KOPT-K1 (cell line): ENCODE measurements around the gene KRTAP23-1.

Source experiments
- H3K27ac ChIP-seq: fragments of 200-600 bp; sonication (generic); 2 replicates; pipeline ENCODE4 v1.5.1; 2016; ENCODE audit warnings: antibody characterized with exemption, mild to moderate bottlenecking, low read depth, low read length; ENCODE audit not compliant: poor library complexity, severe bottlenecking
- H3K36me3 ChIP-seq: fragments of 200-600 bp; sonication (generic); 2 replicates; pipeline ENCODE4 v1.5.1; 2017; ENCODE audit warnings: antibody characterized with exemption, mild to moderate bottlenecking, low read length, moderate library complexity; ENCODE audit not compliant: insufficient read depth
- H3K9me3 ChIP-seq: fragments of 200-600 bp; sonication (generic); 2 replicates; pipeline ENCODE4 v1.5.1; 2017; ENCODE audit warnings: antibody characterized with exemption, low read length, mild to moderate bottlenecking; ENCODE audit not compliant: insufficient read depth, poor library complexity, severe bottlenecking

KRTAP23-1 gene

GRCh38 chr21:30348506-30348905, at the start of gene KRTAP23-1:
KRTAP23-1 (minus strand) TSS chr21:30348606; CDS start chr21:30348606, 0 bp downstream.
- no peaks in the 10 kb centered on the region for H3K36me3 ChIP-seq
- H3K9me3 ChIP-seq, result no peaks in the 10 kb centered on the region
- H3K27ac ChIP-seq, result no peak within 1 kb of the TSS

DNA sequence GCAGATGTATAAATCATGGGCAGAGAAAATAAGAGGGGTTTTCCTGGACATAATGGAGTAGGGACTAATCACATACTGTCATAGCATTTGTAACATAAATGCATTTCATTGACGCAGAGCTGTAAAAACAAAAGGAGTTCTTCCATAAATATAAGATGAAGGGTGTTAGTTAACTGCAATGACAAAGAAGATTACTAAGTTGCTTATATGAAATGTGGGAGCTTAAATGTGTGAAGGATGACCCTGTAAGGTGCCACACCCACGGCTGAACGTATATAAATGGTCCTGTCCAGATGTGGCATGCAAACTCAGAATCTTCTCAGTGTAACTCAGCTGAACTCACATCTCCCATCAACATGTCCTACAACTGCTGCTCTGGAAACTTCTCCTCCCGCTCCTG, 47.3 kb upstream of the KRTAP23-1 start, which contains the start of gene KRTAP13-1:
TSS of gene KRTAP13-1 (plus strand) at position 301 of the 400 bp plus-strand sequence. CDS start at position 357, 56 bp downstream.
- Histone ChIP-seq H3K36me3 (no peaks in the 10 kb centered on the region), H3K27ac (no peak within 1 kb of the TSS), H3K9me3 (no peaks in the 10 kb centered on the region)

GRCh38 chr21:30391492-30392025, 43.2 kb upstream of the KRTAP23-1 start:
- H3K27ac ChIP-seq, result no peak overlapping the region
- H3K36me3 ChIP-seq, result no peaks in the 10 kb centered on the region

DNA sequence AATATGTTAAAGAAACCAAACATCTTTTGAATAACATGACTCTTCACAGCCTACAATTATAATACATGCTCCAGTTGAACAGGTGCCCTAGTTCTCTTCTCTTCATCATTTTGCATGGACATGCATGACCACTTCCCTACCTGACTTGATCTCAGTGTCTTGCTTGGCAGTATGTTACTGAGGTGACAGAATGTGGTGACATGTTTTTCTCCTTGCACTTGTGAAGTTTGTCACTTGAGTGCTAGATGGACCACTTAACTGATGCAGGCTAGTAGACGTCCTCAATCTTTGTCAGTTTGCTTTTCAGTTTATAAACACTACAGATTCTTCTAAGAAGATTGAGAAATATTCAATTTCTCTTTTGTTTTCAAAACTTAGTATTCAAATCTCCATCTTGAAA, 33.8 kb upstream of the KRTAP23-1 start:
- Histone ChIP-seq H3K9me3 (no peaks in the 10 kb centered on the region), H3K36me3 (no peaks in the 10 kb centered on the region), H3K27ac (no peak overlapping the region)

More at GRCh38 chr21:30391492-30392025, 43.2 kb upstream of the KRTAP23-1 start:
- peaks cover 5% of the 10 kb centered on the region for H3K9me3 ChIP-seq

DNA sequence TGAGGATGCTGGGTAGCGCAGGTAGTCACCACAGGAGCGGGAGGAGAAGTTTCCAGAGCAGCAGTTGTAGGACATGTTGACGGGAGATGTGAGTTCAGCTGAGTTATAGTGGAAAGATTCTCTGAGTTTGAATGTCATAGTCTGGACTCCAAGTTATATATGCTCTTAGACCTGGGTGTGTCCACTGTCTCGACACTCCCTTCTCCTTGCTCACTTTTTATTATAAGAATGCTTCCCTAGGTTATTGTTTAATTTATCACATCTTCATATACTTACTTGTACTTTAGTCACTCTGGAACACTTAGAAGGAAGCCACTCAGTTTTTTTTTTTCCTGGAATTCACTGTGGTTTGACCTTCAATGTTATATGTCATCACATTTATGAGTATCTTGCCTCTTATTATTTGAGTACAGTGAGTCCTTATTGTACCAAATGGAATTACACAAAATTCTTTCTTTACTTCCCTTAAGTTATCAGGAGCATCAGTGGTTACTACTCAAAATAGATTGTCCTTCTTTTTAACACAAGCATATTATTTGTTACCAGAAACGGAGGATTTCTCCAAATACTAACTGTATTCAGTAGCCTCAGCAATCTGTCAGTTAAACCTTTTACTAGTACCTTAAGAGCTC, 23.8 kb upstream of the KRTAP23-1 start, which contains the start of gene KRTAP13-2:
TSS of gene KRTAP13-2 (minus strand) at position 133 of the 632 bp plus-strand sequence. CDS start at position 75, 58 bp downstream.
- Histone ChIP-seq H3K9me3 (no peaks in the 10 kb centered on the region), H3K27ac (no peak within 1 kb of the TSS), H3K36me3 (no peaks in the 10 kb centered on the region)

GRCh38 chr21:30355906-30356305, 7.5 kb upstream of the KRTAP23-1 start:
- Histone ChIP-seq H3K9me3 (no peaks in the 10 kb centered on the region), H3K36me3 (no peaks in the 10 kb centered on the region), H3K27ac (no peak overlapping the region)

- Histone ChIP-seq H3K9me3 (no peaks in the 10 kb centered on the region), H3K36me3 (no peaks in the 10 kb centered on the region), H3K27ac (no peak overlapping the region)
These were observed 6.1 kb upstream of the KRTAP23-1 start for GRCh38 chr21:30354308-30355005.

DNA sequence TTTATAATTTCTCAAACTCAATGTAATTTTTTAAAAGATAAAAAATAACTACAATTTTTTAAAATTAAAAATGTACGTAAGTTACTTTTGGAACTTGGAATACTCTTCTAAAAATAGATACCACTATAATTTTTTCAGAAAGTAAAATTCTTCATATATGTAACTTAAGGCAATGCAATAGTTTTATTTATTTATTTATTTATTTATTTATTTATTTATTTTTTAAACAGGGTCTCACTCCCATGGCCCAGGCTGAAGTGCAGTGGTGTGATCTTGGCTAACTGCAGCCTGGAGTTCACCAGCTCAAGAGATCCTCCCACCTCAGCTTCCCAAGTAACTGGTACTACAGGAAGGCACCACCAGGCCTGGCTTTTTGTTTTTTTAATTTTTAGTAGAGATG, 3.1 kb upstream of the KRTAP23-1 start:
- Histone ChIP-seq H3K9me3 (no peaks in the 10 kb centered on the region), H3K36me3 (no peaks in the 10 kb centered on the region), H3K27ac (no peak overlapping the region)

DNA sequence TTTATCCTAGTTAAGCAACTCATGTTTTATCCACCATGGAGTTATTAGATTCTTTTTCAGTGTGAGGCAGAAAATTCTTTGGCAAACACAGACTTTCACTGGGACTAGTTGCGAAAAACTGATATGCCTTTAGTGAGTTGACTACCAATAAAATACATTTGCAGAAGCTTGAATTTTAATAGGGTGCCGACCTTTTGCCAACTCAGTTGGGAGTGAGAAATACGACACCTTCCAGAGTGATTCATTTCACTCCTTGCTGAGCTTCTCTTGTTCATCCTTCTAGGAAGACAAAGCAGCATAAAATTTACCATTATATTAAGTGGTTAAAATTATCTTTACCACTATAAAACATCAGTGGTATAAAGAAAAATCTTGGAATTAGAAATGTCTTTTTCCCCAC, 1.2 kb upstream of the KRTAP23-1 start:
- no peak overlapping the region for H3K27ac ChIP-seq
- H3K36me3 ChIP-seq, result no peaks in the 10 kb centered on the region
- no peaks in the 10 kb centered on the region for H3K9me3 ChIP-seq

GRCh38 chr21:30345014-30345413, 3.4 kb downstream of the KRTAP23-1 start:
- H3K27ac ChIP-seq, result no peak overlapping the region
- no peaks in the 10 kb centered on the region for H3K36me3 ChIP-seq
- no peaks in the 10 kb centered on the region for H3K9me3 ChIP-seq

- Histone ChIP-seq H3K36me3 (no peaks in the 10 kb centered on the region), H3K9me3 (no peaks in the 10 kb centered on the region), H3K27ac (no peak overlapping the region)
These were observed 7.5 kb downstream of the KRTAP23-1 start for GRCh38 chr21:30340714-30341573.

- Histone ChIP-seq H3K9me3 (no peaks in the 10 kb centered on the region), H3K27ac (no peak overlapping the region)
These were observed 9.7 kb downstream of the KRTAP23-1 start for GRCh38 chr21:30338717-30339116.

DNA sequence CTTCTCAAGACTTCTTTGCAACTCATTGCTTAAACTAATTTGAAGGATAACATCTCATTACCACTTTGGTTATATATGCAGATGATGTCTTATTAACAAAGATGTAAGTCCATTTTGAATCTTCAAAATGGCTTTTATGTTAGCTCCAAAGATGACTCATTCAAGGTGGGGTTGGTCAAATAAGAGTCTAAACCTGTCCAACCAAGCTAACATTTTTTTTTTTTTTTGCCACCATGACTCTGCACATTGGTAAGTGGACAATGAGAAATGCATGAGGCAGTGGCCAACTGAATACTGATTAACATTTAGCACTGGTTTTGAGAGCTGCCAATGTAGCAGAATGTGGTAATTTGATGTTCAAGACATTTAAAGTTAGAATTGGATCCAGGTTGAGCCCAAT, 10.6 kb downstream of the KRTAP23-1 start:
- H3K27ac ChIP-seq, result no peak overlapping the region
- H3K36me3 ChIP-seq, result no peaks in the 10 kb centered on the region
- no peaks in the 10 kb centered on the region for H3K9me3 ChIP-seq

More at GRCh38 chr21:30338717-30339116, 9.7 kb downstream of the KRTAP23-1 start:
- no peaks in the 10 kb centered on the region for H3K36me3 ChIP-seq

DNA sequence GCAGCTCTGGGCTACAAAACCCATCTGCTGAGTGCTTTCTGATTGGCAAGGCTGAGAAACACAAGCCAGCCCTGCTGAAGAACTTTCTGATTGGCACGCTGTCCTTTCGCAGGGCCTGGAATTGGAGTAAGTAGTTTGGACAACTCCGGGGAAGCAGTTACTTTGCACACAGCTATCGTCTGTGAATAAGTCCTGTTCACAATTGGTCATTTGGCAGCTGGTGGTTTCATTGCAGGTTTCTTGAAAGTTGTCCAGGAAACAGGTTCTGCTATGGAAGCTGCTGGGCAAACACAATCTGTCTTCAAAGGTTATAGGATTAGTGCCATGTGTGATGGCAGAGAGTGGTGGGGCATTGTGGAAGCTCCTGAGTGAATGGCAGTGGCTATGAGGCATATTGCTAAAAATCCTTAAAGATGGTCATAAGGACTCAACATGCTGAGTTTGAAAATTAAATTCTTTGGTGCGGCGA, 11.1 kb downstream of the KRTAP23-1 start, which contains the start of gene KRTAP27-1:
TSS of gene KRTAP27-1 (minus strand) at position 419 of the 469 bp plus-strand sequence. CDS start at position 393, 26 bp downstream.
- Histone ChIP-seq H3K27ac (no peak within 1 kb of the TSS), H3K36me3 (no peaks in the 10 kb centered on the region), H3K9me3 (no peaks in the 10 kb centered on the region)
